GM18511 (cell line): ENCODE results near the gene ATP6V0A4.

ENCODE experiments used
- ATAC-seq: cut with Tn5 transposase; IDR thresholded peaks from one replicate; pipeline ENCODE4 v1.9.1; 2021; ENCODE audit warnings: mild to moderate bottlenecking, moderate library complexity; ENCODE audit not compliant: unreplicated experiment

The ATP6V0A4 gene

DNA sequence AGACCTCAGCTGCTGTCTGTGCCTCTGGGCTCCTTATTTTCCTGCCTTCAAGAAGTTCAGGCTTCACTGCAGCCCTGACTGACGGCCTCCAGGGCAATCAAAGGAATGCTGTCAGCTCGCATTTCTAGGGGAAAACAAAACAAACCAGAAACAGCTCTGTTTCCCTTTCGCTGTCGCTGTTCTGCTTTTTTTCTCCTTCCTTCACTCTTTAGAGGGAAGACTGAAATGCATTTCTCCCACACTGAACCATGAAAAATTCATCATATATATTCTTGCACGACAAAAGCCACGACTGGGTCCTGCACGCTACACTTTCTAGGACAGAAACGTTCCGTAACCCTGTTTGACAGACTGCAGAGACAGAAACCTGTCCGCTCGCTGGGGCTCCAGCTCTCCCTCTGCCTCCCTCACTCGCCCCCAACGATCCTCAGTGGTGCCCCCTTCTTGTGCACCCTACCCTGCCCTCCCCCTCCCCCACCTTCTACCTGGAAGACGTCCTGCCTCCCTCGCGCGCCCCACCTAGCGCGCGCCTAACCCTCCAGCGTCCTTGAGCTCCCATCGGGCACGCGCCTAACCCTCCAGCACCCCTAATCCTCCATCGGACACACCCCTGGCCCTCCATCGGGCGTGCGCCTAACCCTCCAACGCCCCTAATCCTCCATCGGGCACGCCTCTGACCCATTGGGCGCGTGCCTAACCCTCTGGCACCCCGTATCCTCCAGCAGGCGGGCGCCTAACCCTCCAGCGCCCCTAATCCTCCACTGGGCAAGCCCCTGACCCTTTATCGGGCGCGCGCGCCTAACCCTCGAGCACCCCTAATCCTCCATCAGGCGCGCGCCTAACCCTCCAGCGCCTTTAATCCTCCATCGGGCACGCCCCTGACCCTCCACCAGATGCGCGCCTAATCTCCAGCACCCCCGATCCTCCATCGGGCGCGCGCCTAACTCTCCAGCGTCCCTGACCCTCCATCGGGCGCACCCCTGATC is 134.0 kb downstream of the ATP6V0A4 start:
- no peak for ATAC-seq

DNA sequence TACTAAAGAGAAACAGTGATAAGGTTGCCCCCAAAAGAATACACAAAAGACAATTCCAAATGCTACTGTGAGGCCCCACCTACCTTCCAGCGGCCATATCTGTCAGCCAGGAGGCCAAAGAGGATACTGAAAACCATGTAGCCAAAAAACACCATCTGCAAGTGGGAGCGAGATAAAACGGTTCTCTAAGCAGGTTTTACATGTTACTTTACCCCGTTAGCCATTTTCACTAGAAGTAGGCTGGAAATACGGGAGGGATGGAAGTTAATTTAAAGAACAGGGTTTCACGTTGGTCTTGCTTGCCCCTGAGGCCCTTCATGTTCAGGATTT is 135.0 kb downstream of the ATP6V0A4 start:
- no peak for ATAC-seq

DNA sequence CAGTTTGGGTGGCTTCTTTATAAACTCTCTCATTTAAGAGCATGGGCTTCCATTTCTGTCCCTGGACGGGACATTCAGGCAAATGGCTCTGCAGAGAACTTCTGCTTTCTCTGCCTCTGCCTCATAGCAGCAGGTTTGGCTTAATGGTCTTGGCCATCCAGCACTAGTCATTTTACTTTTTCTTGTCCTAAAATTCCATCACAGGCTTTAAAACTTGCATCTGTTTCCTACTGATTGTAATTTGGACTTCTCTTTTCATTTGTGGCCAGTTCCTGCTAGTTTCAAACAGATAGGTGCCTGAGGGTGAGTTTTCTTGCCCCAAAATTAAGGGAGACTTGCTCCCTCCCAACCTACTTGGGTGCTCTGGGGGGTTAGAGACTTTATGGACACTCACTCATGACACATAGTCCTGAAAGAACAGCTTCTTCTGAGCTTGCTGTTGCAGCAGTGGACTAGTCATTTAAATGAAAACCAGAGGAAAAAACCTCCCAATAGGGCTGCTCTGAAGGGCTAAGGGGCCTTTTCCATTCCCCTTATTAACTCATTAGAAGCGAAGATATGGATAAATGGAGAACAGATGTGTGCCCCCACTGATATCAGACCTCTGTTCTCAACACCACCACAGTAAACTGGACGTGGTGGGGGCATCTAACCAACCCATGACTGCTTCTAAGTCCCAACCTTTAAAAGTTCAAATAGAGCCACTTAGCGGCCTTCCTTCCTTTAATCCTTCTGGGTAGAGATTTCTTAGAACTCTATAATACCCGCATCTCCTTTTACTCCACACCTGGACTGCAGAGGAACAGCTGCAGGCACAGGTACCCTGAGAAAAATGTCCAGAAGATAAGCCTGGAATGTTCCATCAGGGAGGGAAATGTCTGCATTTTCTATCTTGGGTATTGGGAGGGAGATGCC is 135.7 kb downstream of the ATP6V0A4 start:
- no peak for ATAC-seq

DNA sequence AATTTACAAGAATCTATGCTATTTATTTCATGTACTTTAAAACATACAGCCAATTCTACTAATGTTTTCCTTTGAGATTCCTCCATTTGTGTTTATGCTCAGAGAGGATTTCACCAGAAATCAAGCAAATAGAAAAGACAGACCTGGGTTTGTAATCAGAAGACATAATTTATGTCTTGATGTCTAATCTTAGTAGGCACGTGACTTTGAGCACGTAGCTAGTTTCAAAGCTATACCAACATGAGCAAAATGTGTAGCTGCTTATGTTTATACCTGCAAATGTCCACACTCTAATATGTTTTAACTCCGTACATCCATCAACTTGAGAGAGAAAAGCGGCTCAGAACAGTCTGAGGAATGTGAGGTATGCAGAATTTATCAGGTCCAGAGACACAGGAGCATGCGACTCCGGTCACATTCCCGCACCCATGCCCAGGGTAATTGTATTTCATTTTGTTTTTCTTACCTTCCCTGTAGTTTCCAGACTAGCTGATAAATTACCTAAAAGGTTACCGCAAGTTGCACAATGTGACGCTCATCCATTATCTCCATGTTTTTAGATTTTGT is 136.8 kb downstream of the ATP6V0A4 start:
- no peak for ATAC-seq

DNA sequence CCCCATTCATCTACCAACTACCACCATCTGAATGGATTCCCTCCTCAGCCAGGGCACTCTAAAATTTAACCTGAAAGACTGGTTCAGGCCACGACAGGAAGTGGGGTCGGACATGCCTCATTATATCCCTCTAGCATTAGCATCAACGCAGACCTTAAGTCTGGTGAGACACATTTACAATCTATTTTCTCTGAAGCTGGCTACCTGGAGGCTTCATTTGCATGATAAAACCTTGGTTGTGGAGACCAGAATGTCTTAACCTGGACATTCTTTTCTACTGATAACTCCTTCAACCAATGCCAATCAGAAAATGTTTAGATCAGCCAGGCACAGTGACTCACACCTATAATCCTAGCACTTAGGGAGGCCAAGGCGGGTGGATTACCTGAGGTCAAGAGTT is 139.1 kb downstream of the ATP6V0A4 start:
- no peak for ATAC-seq

DNA sequence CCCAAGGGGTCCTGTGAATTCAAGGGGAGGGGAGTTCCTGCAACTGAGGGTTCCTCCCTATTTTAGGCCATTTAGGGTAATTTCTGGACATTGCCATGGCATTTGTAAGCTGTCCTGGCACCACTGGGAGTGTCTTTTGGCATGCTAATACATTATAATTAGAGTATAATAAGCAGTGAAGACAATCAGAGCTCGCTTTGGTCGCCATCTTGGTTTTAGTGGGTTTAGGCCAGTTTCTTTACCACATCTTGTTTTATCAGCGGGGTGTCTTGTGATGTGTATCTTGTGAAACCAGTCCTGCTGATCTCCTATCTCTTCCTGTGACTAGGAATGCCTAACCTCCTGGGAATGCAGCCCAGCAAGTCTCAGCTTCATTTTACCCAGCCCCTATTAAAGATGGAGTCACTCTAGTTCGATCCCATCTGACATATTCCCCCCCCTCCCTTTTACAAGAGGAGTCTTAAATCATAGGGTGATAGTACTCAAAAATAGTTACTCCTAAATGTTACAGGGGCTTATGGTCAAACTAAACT is 140.1 kb downstream of the ATP6V0A4 start:
- ATAC-seq = no peak

DNA sequence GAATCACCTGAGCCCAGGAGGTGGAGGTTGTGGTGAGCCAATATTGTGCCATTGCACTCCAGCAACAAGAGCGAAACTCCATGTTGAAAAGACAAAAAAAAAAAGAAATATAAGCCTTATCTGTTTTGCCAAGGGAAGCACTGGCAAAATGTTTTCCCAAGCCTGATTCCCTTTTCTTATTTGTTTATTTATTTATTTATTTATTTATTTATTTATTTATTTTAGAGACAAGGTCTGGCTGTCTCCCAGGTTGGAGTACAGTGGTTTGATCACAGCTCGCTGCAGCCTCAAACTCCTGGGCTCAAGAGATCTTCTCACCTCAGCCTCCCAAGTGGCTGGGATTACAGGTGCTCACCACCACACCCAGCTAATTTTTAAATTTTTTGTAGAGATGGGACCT is 141.0 kb downstream of the ATP6V0A4 start:
- no peak for ATAC-seq
